DMS53 (cell line): ENCODE results near the gene PPIE.

Source experiments
- DNase-seq: peaks from one replicate; lab custom pipeline; 2025; lab: John Stamatoyannopoulos, UW

Gene PPIE

DNA sequence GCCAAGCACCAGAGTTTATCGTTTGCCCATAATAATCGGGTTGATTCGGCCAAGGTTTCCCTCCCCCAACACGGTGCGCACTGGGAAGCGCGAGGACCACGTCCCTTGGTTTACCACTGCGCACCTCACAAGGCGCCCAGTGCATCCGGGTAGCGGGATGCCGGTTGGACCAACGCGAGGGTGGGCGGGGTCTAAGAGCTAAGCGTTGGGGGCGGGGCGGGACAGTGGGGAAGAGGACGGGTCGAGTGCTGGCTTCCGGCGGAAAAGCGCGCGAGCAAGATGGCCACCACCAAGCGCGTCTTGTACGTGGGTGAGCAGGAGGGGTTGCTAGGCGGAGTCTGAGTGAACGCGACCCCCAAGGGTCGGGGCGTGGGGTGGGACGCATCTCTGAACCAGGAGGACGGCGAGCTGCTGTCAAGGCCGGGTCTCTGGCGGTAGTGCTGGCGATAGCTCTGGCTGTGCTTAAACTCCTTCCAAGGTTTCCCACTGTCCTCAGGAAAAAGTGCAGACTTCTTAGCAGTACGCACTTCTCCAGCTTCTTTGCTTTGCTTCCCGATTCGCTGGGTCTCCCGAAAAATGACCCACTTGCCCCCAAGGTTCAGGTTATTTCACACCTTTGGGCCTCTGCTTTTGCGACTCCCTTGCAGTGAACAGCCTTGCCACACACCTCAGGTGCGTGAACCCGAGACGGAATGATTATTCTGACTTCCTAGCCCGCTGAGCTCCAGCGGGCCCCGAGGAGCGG, at the start of gene PPIE:
PPIE (plus strand) TSS at position 261 of the 745 bp plus-strand sequence; CDS start at position 280, 19 bp downstream.
- peak; percentile 98 for DNase-seq

DNA sequence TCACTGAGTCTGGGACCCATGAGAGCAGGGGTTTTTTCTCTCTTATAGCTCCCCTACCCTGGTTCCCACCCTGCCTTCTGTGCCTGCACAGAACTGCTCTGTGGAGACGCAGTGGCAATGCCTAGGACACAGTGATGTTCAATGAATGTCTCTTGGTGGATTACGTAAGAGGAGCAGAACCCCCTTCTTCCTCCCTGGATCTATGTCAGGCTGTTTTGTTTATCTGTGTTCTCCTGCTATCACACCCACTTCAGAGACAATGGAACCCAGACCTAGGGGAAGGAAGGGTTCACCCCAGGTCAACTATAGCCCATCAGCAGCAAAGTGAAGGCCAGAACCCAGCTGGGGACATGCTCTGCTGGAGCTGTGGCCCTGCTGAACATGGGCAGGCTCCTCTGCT, 49.5 kb upstream of the PPIE start:
- no peak for DNase-seq

DNA sequence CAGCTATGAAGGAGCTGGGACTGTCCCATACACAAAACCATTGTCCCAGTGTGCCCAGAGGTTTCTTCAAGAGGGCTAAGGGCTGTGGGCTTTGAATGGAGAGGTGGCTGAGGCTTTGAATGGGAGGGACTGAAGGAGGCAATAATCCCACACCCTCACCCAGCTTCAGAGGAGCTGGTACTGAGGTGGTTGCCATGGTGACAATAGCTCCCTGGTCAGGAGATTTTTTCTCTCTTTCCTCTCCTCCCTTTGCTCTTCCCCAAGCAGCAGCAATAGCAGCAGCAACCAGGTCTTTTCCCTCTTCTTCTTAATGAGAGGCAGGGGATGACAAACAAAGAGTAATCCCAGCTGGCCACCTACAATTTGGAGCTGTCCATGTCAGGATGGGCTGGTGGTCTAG, 49.0 kb upstream of the PPIE start:
- DNase-seq = peak; percentile 34

DNA sequence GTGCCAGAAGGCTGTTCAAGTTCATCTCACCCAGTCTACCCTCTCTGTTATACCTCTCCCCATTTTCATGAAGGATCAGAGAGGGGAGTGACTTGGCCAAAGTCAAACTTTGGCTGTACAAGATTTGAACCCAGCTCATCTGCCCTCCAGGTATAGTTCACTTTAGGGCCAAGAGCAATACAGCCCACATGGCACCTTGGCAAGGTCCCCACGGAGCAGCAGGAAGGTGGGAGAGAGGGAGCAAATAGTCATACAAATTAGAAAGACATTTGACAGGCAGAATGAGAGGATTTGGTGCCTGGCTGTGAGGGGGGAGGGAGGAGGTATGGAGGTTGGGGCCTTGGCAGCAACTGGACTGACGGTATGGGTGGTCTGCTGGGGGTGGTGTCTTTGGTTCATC, 48.5 kb upstream of the PPIE start:
- no peak for DNase-seq

DNA sequence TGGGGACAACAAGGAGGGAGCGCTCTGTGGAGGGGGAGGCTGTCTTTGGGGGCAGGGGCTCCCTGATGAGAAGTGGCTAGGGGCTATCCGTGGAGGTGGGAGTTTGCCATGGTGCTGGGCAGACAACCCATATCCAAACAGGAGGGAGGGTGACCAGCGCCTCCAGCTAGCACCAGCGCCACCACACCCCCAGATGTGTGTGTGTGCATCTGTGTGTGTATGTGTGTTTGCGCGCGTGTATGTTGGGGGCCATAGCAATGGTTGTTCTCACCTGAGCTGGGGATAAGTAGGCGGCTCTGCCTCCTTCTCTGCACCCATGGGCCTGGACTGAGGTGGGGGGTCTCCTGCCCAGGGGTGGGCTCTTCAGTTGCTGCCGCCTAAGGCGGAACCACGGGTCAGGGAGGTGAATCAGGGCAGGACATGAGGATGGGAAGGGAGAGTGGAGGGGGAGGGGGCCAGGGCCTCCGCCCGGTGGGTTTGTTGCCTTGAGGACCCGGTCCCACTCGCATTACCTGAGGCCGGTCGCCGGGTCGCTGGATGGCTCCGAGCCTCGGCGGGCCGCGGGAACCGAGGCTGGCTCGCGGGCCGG, 47.8 kb upstream of the PPIE start:
- DNase-seq = peak; percentile 61

DNA sequence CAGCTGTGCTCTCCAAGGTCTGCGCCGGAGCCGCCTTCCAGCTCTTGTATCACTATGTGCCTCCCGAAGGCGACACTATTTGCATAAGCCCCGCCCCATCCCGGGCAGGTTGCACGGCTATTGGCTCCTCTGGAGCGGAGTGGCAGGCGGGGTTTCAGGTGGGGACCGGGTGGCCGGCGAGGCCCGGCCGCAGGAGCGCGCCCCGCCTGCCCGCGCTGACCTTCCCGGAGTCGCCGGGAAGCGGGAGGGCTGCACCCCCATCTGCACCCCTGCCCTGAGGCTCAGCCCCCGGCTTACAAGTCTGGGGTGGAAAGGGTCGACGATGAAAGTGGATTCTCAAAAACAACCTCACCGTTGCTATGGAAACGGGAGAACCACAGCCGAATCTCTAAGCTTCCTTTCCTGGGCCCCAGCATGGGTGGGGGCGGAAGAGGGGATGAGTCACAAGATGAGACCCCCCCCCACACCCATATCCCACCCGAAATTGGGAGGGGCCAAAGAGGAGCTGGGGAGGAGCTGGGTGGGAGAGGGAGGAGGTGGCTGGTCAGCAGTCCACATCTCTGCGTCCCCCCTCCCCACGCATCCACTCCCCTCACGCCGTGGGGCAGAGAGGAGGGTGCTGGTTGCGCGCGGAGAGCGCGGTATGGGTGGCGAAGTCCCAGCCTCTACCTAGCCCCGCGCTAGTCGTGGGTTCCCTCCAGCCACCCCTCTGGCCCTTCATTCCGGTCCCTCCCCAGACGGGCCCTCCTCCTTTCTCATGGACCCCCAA, 47.1 kb upstream of the PPIE start, which contains the start of gene HPCAL4:
HPCAL4 (minus strand) TSS at position 51 of the 769 bp plus-strand sequence. CDS start 6,830 bp downstream, outside the sequence.
- DNase-seq = peak; percentile 99

DNA sequence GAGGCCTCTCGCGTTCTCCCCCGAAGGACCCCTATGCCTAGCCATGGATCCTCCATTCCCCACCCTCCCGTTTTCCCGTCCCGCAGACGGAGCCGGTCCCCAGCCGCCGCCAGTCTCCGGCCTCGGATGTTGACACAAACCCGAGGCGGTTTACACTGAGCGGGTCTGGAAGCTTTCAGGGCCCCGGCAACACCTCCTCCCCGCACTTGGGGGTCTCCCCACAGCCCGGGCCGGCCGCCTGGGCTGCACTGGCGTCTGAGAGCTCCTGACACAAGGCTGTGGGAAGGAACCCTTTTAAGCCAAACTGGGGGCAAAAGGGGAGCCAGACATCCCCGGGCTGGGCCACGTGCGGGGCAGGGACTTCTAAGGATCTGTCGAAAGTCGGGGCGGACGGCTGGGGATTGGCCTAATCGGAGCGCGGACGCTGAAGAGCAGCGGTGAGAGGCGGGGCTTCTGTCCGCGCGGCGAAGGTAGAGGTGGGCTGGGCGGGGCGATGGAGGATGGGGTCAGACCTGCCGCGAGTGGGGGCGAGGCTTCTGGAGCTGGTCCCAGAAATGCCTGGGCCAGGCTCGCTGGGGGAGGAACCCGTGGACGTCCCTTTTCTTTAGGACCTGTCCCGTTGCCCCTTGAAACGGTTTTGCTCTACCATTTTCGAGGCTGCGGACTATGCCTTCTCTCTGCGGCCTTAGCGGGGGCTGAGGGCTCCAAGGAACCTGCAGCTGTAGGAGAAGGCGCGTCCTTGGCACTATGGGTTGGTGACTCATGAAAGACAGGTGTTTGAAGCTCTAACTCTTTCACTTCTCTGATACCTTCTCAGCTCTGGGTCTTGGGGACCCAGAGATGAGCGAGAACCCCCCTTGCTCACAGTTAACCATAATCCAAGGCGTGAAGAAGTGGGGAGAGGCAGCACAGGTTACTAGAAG, 46.3 kb upstream of the PPIE start:
- DNase-seq = peak; percentile 86

DNA sequence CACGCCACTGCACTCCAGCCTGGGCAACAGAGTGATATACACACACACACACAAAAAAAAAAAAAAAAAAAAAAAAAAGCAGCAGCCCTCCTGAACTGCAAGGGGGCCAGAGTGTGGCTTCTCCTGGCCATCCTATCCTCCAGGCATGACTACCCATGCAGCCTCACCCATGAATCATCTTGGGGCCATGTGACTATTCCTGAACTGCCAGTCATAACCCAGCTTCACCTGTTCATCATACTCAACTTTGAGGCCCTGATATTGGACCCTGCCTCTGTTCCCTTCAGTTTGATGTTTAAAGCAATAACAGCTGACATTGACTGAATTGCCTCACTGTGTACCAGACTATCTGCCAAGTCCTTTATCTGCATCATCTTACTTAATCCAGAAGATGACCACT, 44.7 kb upstream of the PPIE start:
- DNase-seq = peak; percentile 47

DNA sequence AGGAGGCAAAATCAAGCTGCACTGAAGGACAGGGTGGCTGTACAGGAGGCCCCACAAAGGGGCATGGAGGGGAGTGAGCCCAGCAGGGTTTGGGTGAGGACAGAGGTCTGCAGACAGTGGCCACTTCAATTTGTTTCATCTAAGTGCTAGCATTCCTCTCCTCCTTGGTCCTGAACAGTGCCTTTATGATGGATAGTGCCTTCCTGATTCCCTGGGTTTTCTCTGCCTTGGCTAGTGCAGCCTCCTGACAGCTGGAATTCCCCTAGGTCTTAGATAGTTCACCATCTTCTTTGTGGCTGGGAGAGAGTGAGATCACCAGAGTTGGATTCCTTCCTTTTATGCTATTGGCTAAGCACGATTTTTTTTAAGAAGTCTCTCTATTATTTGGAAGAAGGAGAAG, 43.7 kb upstream of the PPIE start:
- no peak for DNase-seq

DNA sequence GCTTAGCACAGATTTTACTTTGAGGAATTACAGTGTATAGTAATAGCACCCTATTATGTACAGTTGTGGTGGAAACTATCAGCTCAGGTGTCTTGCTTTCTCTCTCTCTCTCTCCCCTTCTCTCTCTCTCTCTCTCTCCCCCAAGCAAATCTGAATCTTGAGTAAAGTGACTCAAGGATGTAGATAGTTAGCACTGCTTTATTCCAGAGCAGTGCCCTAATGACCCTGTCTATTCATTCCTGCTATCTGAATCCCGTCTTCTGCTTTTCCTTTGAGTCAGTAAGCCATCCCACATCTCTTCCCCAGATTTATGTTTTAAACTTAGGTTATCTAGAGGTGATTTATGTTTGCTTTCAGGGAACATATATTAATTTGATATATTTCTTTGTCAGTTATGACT, 42.2 kb upstream of the PPIE start:
- DNase-seq = no peak

DNA sequence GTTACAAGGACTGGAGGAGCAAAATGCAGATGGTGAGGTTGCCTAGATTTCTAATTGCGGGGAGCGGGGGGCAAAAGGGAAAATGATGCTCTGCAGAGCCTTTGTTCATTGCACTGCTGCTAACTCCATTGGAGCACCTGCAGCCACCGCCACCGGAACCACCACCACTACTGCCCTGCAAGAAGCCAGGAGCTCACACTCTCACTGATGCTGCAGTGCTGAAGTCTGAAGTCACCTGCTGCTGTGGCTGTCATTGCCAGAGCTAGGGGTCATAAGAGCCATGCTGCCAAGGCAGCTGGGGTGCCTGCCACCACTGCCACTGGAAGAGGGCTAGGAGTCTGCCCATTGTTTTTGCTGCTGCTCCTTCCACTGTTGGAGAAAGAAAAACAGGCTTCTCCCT, 40.1 kb upstream of the PPIE start:
- DNase-seq = no peak

DNA sequence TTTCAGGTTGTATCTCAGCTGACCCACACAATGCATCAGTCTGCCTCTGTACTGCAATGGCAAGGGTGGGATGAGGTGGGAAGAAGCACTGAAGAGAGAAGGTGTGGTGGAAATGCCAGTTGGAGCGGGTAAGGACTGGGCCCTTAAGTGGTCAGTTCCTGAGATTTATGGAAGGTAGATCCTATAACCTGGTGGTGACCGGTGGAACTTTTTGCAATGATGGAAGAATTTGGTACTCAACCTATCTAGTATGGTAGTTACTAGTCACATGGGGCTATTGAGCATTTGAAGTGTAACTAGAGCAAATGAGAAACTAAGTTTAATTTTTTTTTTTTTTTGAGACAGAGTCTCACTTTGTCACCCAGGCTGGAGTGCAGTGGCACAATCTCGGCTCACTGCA, 39.3 kb upstream of the PPIE start:
- peak; percentile 16 for DNase-seq

DNA sequence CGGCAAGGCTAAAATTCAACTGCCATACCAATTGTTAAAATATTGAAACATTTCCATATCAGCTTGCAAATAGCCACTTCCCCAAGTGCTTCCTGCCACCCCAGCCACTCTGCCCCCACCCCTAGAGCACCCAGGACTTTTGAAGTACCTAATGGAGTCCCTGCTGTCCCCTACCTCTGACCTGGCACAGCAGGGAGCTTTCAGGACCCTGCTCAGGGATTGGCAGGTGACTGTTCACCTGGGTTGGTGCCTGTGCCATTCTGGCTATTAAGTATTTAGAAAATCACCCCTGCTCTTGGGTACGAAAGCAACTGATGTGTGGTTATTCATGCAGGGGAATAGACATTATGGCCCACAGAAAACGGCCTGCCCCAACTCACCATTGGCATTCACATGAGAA, 38.3 kb upstream of the PPIE start:
- DNase-seq = no peak

DNA sequence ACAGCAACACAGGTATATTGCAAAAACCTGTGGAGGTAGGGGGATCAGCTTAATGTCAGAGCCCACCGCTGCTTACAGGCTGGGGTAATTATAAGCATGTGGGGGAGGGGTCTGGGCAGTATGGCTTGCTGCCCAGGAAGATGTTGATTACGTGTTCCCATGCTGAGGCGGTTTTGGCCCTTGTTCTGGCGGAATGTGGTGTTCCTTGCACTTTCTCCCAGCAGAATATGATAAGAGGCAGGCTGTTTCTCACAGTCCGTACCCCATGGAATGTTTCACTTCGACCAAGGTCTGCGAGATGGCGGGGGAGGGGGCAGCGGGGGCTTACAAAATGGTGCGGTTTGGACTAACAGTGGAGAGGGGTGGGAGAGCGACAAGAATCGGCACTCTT, 37.6 kb upstream of the PPIE start:
- DNase-seq = peak; percentile 73

DNA sequence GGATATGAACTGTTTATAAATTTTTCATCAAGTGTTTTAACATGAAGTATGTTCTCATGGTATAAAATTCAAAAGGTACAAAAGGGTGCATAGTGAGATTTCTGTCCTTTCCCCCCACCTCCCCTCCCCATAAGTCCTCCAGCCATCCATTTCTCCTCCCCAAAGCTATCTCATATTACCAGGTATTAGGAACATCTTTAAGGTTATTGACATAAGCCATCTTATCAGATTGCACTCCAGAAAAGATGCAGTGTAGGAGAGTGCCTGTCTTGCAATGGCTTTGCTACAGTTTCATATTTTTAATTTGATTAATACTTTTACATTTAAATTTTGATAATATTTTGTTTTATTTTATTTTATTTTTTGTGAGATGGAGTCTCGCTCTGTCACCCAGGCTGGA, 33.9 kb upstream of the PPIE start:
- no peak for DNase-seq

DNA sequence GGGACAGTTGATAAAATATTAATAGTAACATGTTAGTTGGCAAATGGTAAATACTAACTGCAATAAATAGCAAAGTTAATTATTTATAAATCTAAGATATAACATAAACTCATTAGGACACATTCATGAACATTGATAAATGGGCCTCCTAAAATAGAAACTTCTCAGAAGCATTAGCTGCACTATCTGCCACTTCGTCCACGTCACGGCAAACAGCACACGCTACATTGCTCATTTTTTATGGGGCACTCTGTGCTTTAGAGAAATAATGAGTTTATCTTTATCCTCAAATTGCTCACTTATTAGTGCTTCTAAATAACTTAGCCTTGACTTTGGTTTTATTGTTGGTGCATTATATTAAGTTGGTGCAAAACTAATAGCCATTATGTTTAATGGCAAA, 31.2 kb upstream of the PPIE start:
- no peak for DNase-seq

DNA sequence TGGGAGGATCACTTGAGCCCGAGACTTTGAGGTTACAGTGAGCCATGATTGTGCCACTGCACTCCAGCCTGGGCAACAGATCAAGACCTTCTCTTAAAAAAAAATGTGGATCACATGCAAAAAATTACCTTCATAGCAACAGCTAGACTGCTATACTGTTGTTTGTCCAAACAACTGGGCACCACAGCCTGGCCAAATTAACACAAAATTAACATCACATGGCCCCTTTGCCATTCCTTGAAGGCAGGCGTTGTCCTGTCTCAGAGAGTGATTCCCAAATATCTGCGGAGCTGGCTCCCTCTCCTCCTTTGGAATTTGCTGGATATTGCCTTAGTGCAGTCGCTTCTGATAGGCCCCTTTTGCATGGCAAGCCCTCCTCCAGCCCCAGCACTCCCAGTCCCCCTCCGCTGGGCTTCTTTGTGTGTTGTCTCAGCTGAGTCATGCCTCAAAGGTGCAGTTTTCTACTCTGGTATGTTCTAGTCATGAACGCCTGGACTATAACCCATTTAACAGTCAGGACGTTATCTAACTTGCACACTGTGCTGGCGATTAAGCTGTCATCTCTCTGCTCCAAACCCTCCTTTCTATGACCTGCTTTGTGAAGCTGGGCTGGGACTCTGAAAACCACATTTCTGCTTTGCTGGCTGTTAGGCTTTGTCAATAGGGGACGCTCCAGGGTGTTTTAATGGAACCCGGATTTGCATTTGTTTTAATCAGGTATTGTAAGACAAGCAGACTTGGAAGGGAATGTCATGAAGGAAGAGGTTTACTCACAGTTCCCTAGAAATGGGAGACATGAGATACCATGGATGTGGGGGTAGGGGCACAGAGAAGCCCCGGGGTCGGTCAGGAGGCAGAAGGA, 27.3 kb upstream of the PPIE start:
- DNase-seq = no peak

DNA sequence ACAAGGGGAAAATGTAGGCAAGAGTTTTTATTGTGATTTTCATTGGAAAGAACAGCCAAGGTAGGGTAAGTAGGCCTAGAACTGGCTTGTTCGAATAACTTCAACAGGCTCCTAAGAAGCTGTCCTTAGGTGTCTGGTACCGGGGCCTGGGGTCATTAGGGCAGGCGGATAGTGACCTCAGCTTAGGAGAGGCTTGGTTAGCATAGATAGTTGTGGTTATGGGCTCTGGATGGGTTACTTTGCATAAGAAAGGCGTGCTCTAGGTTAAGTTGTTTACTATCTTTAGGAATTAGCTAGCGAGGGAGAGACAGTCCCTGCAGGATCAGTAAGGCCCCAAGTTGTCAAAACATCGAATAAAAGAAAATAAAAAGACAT, 26.7 kb upstream of the PPIE start:
- DNase-seq = no peak

DNA sequence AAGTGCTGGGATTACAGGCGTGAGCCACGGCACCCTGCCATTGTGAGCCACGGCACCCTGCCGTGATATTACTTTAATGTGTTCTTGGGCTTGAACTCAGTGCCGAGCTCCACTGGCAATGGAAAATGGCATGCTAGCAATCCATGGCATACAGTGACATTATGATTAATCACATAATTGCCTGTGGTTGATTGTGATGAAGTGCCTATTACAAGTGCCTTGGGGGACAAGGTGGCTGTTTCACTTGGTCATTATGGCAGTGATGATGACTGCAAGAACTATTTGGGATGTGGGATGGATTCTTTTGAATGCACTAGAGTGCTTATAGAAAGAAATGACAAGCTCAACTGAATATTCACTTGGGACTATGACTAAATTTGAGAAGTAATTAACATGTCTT, 25.1 kb upstream of the PPIE start:
- DNase-seq = no peak

DNA sequence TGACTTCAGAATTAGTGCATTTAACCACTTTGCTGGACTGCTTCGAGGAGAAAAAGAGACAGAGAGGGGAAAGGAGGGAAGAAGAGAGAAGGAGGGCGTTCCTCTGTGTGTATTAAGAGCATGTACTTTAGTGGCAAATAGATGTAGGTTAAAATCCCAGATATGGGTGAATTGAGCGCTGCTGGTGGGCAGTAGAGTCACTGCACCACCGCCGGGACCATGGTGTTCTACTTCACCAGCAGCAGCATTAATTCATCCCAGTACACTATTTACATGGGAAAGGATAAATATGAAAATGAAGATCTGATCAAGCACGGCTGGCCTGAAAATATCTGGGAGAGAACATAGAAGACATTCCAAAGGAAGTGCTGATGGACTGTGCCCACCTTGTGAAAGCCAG, 20.9 kb upstream of the PPIE start:
- DNase-seq = no peak
